ENCODE measurements around the gene ARHGAP27.

GRCh38 chr17:45404870-45405249, 27.8 kb downstream of the ARHGAP27 start:
- TF ChIP-seq CTCF (IDR thresholded peaks at IDR 0.05) (no peak), STAT6 (CRISPR knock-in tag; conservative IDR thresholded peaks at IDR 0.05; ENCODE audit: low read depth) (no peak), ARID4B (CRISPR knock-in tag; IDR thresholded peaks at IDR 0.05; ENCODE audit: borderline replicate concordance) (no peak), USF2 (CRISPR knock-in tag; IDR thresholded peaks at IDR 0.05) (no peak), ATF3 (CRISPR knock-in tag; conservative IDR thresholded peaks at IDR 0.05) (no peak), AFF4 (CRISPR knock-in tag; IDR thresholded peaks at IDR 0.05; ENCODE audit: borderline replicate concordance) (no peak), TP53 (CRISPR knock-in tag; IDR thresholded peaks at IDR 0.05) (no peak)

All from WTC11 (cell line).